A549 (cell line): Measurements from ENCODE around the gene PRKCQ. TPM values are rescaled to one million over a fixed set of nuclear protein-coding genes. Genes with fewer than 3 reads are reported as not detected.
"Not testable (repeated sequence)": the region's sequence is repeated elsewhere in the genome, so short reads cannot be mapped to it uniquely, and the experiment has no call there.

Experiments used
- ATAC-seq, 2 experiments: fragments of 200-7000 bp in 1 of 2; fragments of >200 bp in 1 of 2; cut with Nextera tagmentation in 1 of 2; cut with Tn5 transposase in 1 of 2; 3 replicates each; pipeline versions ENCODE4 v1.8.0 to v1.9.1; 2018 to 2020; ENCODE audit warnings: mild to moderate bottlenecking in 1 of 2, moderate library complexity in 1 of 2
- CTCF ChIA-PET: fragments of 300-600 bp; sonication (Branson Sonifier 250); formaldehyde crosslinking; extraction: SDS; loops from one replicate; lab custom pipeline; 2021; ENCODE audit warnings: antibody characterized with exemption, inconsistent platforms; lab: Yijun Ruan, JAX
- POLR2A ChIA-PET: fragments of 350-600 bp; formaldehyde crosslinking; extraction: SDS; loops from one replicate; lab custom pipeline; 2021; ENCODE audit warnings: antibody characterized with exemption, inconsistent platforms; lab: Yijun Ruan, JAX
- DNase-seq, 2 experiments: peaks; one replicate each; pipeline versions ENCODE4 v3.0.0 to v3.0.0-alpha.2; 2011 to 2016; ENCODE audit warnings: low read depth in 1 of 2, low spot score in 1 of 2
- FAIRE-seq: peaks from 2 replicates; lab custom pipeline; 2011; peaks lifted over from hg19 to GRCh38; lab: Jason Lieb, UNC
- H3K27ac ChIP-seq, 2 experiments: fragments of >200 bp; sonication (Bioruptor Twin); formaldehyde crosslinking; 3 replicates each; pipeline ENCODE4 v1.5.1; 2016 to 2017
- H3K4me1 ChIP-seq: fragments of >200 bp; sonication (Bioruptor Twin); formaldehyde crosslinking; 3 replicates; pipeline ENCODE4 v1.6.1; 2016
- H3K4me2 ChIP-seq: fragments of >200 bp; sonication (Bioruptor Twin); formaldehyde crosslinking; 3 replicates; pipeline ENCODE4 v1.6.1; 2016
- H3K4me3 ChIP-seq: fragments of >200 bp; sonication (Bioruptor Twin); formaldehyde crosslinking; 3 replicates; pipeline ENCODE4 v1.5.1; 2016
- H3K9me3 ChIP-seq: fragments of >200 bp; sonication (Bioruptor Twin); formaldehyde crosslinking; 3 replicates; pipeline ENCODE4 v1.6.1; 2016
- CEBPB ChIP-seq, 2 experiments: fragments of >200 bp in 1 of 2; sonication (Bioruptor Twin) in 1 of 2; formaldehyde crosslinking in 1 of 2; IDR thresholded peaks; 2 replicates each; pipeline ENCODE4 v1.6.1; 2012 to 2016
- EP300 ChIP-seq, 2 experiments: fragments of >200 bp; sonication (Bioruptor Twin); formaldehyde crosslinking; IDR thresholded peaks; 2 replicates in 1 of 2; 3 replicates in 1 of 2; pipeline ENCODE4 v1.6.1; 2016 to 2017
- FOSL2 ChIP-seq, 2 experiments: fragments of 450-650 bp in 1 of 2; fragments of >200 bp in 1 of 2; sonication (Bioruptor Twin) in 1 of 2; formaldehyde crosslinking; IDR thresholded peaks; 2 replicates each; pipeline versions ENCODE4 v1.5.0 to v1.6.1; 2016 to 2020; ENCODE audit warnings: mild to moderate bottlenecking in 1 of 2, moderate library complexity in 1 of 2
- FOXS1 ChIP-seq: fragments of 250-450 bp; sonication (Bioruptor Pico); IDR thresholded peaks from 2 replicates; pipeline ENCODE4 v1.5.0; 2020; ENCODE audit warnings: mild to moderate bottlenecking, moderate library complexity
- HEYL ChIP-seq: fragments of 250-450 bp; sonication (Bioruptor Pico); IDR thresholded peaks from 2 replicates; pipeline ENCODE4 v1.8.0; 2021; ENCODE audit warnings: mild to moderate bottlenecking, moderate library complexity
- HOXB5 ChIP-seq: fragments of 250-450 bp; sonication (Bioruptor Pico); IDR thresholded peaks from 2 replicates; pipeline ENCODE4 v1.5.0; 2020; ENCODE audit warnings: mild to moderate bottlenecking, moderate library complexity
- JUNB ChIP-seq: fragments of >200 bp; sonication (Bioruptor Twin); formaldehyde crosslinking; IDR thresholded peaks from 2 replicates; pipeline ENCODE4 v1.6.1; 2016
- KDM5A ChIP-seq: fragments of 200-600 bp; sonication (generic); IDR thresholded peaks from 2 replicates; pipeline ENCODE4 v1.6.1; 2016; ENCODE audit warnings: antibody characterized with exemption, mild to moderate bottlenecking
- MAX ChIP-seq: IDR thresholded peaks from 2 replicates; pipeline ENCODE4 v1.6.1; 2012
- NPAS2 ChIP-seq: fragments of 250-450 bp; sonication (Bioruptor Pico); IDR thresholded peaks from 2 replicates; pipeline ENCODE4 v1.8.0; 2022; ENCODE audit warnings: mild to moderate bottlenecking, moderate library complexity, borderline replicate concordance
- RAD21 ChIP-seq, 2 experiments: fragments of >200 bp in 1 of 2; sonication (Bioruptor Twin) in 1 of 2; formaldehyde crosslinking in 1 of 2; IDR thresholded peaks in 1 of 2; conservative IDR thresholded peaks in 1 of 2; 2 replicates in 1 of 2; 3 replicates in 1 of 2; pipeline ENCODE4 v1.6.1; 2012 to 2018; ENCODE audit warnings: inconsistent platforms in 1 of 2
- RFX5 ChIP-seq: fragments of 450-650 bp; IDR thresholded peaks from 2 replicates; pipeline ENCODE4 v1.7.1; 2014; ENCODE audit warnings: antibody characterized with exemption, mild to moderate bottlenecking, moderate library complexity
- SREBF2 ChIP-seq: fragments of 450-650 bp; IDR thresholded peaks from 2 replicates; pipeline ENCODE4 v1.6.1; 2014; ENCODE audit warnings: mild to moderate bottlenecking, moderate library complexity
- TFCP2L1 ChIP-seq: fragments of 250-450 bp; sonication (Bioruptor Pico); IDR thresholded peaks from 2 replicates; pipeline ENCODE4 v1.5.0; 2021; ENCODE audit warnings: mild to moderate bottlenecking
- ZC3H11A ChIP-seq: fragments of 450-650 bp; IDR thresholded peaks from 2 replicates; pipeline ENCODE4 v1.6.1; 2014; ENCODE audit warnings: antibody characterized with exemption, mild to moderate bottlenecking
- ZNF302 ChIP-seq: fragments of 250-450 bp; sonication (Bioruptor Pico); IDR thresholded peaks from 2 replicates; pipeline ENCODE4 v1.9.0; 2021; ENCODE audit warnings: inconsistent platforms, mild to moderate bottlenecking, moderate library complexity
- ZSCAN20 ChIP-seq: fragments of 250-450 bp; sonication (Bioruptor Pico); IDR thresholded peaks from 2 replicates; pipeline ENCODE4 v1.8.0; 2022; ENCODE audit warnings: mild to moderate bottlenecking, moderate library complexity
- WGBS: methylation state at CpG from one replicate; pipeline ENCODE4 v1.1.6; 2017; ENCODE audit errors: missing lambda C conversion rate; 5-methylcytosine and 5-hydroxymethylcytosine counted together
- polyA plus RNA-seq, 4 experiments: library from polyadenylated mRNA; depleted of rRNA in 3 of 4; stranded (reverse); fragments of >200 nt; fragmentation: RNase III in 1 of 4; extraction: RNeasy Plus Mini Kit Qiagen cat#74134 plus additional on column Dnase treatment in 1 of 4; gene quantifications; 2 replicates in 3 of 4; 3 replicates in 1 of 4; pipeline ENCODE4 v1.2.3, GENCODE V29; 2011 to 2017
- TF ChIP-seq, protein P1 (sequence below): fragments of >200 bp; sonication (Bioruptor Twin); formaldehyde crosslinking; IDR thresholded peaks from 2 replicates; pipeline ENCODE4 v1.6.1; 2016

Gene PRKCQ
- polyA plus RNA-seq, 2 of the 4 experiments (the other 2 are of a cell fraction), result 3.7 to 7.1 TPM

- Histone ChIP-seq H3K4me3 (no peak overlapping the region), H3K9me3 (no peaks in the 10 kb centered on the region), H3K4me2 (no peak overlapping the region), H3K27ac (no peak overlapping the region), H3K4me1 (no peaks in the 10 kb centered on the region)
- WGBS, result 82% methylated on average over 6 of the region's 6 CpGs
- no peak for DNase-seq
- FAIRE-seq, result no peak
- ChIA-PET POLR2A (no interaction called here), CTCF (interaction anchor here (1.0 kb wide), 1 partner anchor 11 kb away, joined by 4 read pairs; no protein-coding TSS in a partner anchor)
- TF ChIP-seq FOSL2 (IDR thresholded peaks at IDR 0.05), result no peak
- TF ChIP-seq FOSL2 (CRISPR knock-in tag; IDR thresholded peaks at IDR 0.05), result no peak
- TF ChIP-seq CEBPB (IDR thresholded peaks at IDR 0.05), result no peak
- no peak for TF ChIP-seq KDM5A
- ATAC-seq, result no peak
These were observed 106.1 kb downstream of the PRKCQ start for GRCh38 chr10:6473901-6474370.

DNA sequence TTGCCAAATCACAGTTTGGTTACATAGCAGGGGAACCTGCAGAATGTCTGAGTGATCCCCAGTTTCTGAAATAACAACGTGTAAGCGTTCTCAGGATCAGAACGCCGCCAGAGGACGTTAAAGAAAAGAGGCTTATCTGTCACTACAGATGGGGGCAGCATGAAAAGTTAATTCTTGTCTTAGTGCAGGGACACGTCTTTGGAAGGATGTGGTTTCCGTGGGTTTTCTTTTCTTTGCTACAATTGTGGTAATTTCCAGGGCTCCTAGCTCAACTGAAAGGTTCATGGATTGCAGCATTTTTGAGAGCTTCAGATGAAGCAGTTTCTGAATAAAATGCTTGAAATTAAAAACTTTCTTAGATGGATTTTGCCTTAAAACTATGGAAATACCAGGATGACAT is 106.6 kb downstream of the PRKCQ start:
- ChIA-PET CTCF (interaction anchor here (1.0 kb wide), 1 partner anchor 12 kb away, joined by 4 read pairs; no protein-coding TSS in a partner anchor), POLR2A (no interaction called here)
- H3K27ac ChIP-seq, result no peak overlapping the region
- TF ChIP-seq FOSL2 (IDR thresholded peaks at IDR 0.05) (no peak), FOSL2 (CRISPR knock-in tag; IDR thresholded peaks at IDR 0.05) (no peak), ZC3H11A (no peak), NPAS2 (no peak), RAD21 (conservative IDR thresholded peaks at IDR 0.05 in 1 of 2, IDR thresholded peaks at IDR 0.05 in 1 of 2) (no peak), EP300 (IDR thresholded peaks at IDR 0.05) (no peak), ZNF302 (CRISPR knock-in tag) (no peak), JUNB (no peak), ZSCAN20 (no peak), HEYL (no peak), SREBF2 (no peak), HOXB5 (no peak)
- TF ChIP-seq, protein P1, sequence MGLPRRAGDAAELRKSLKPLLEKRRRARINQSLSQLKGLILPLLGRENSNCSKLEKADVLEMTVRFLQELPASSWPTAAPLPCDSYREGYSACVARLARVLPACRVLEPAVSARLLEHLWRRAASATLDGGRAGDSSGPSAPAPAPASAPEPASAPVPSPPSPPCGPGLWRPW, result no peak
- H3K4me1 ChIP-seq, result no peaks in the 10 kb centered on the region
- no peak overlapping the region for H3K4me2 ChIP-seq
- H3K9me3 ChIP-seq, result no peaks in the 10 kb centered on the region
- ATAC-seq (no peak), FAIRE-seq (no peak), DNase-seq (no peak)
- H3K4me3 ChIP-seq, result no peak overlapping the region
- 91% methylated on average over 7 of the region's 7 CpGs for WGBS

DNA sequence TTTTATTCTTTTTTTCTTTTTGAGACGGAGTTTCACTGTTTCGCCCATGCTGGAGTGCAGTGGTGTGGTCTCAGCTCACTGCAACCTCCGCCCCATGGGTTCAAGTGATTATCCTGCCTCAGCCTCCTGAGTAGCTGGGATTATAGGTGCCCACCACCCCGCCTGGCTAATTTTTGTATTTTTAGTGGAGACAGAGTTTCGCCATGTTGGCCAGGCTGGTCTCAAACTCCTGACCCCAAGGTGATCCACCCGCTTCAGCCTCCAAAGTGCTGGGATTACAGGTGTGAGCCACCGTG is 107.4 kb downstream of the PRKCQ start:
- CTCF ChIA-PET, result interaction anchor here (0.9 kb wide), 1 partner anchor 80 kb away, joined by 3 read pairs; no protein-coding TSS in a partner anchor
- H3K4me3 ChIP-seq, DNase-seq, POLR2A ChIA-PET, H3K27ac ChIP-seq, H3K4me2 ChIP-seq, H3K9me3 ChIP-seq, ATAC-seq, FAIRE-seq, H3K4me1 ChIP-seq: not testable (repeated sequence)
- WGBS, result 91% methylated on average over 7 of the region's 7 CpGs

- no peak for ATAC-seq
- TF ChIP-seq FOXS1 (CRISPR knock-in tag), result no peak
- TF ChIP-seq HOXB5, result no peak
- no peak for TF ChIP-seq CEBPB (IDR thresholded peaks at IDR 0.05)
- TF ChIP-seq TFCP2L1 (CRISPR knock-in tag), result no peak
- no peak for TF ChIP-seq RFX5
- no peak for TF ChIP-seq MAX
- H3K9me3 ChIP-seq, result no peaks in the 10 kb centered on the region
- 89% methylated on average over 11 of the region's 11 CpGs for WGBS
- H3K4me2 ChIP-seq, result no peak overlapping the region
- no peak for FAIRE-seq
- DNase-seq, result no peak
- no peak overlapping the region for H3K27ac ChIP-seq
- no peak overlapping the region for H3K4me3 ChIP-seq
- ChIA-PET POLR2A (no interaction called here), CTCF (interaction anchor here (0.9 kb wide), 1 partner anchor 10 kb away, joined by 4 read pairs; no protein-coding TSS in a partner anchor)
- H3K4me1 ChIP-seq, result no peaks in the 10 kb centered on the region
These were observed 109.0 kb downstream of the PRKCQ start for GRCh38 chr10:6470894-6471618.
